ENCODE results near the gene ZBTB20.

ZBTB20 gene

DNA sequence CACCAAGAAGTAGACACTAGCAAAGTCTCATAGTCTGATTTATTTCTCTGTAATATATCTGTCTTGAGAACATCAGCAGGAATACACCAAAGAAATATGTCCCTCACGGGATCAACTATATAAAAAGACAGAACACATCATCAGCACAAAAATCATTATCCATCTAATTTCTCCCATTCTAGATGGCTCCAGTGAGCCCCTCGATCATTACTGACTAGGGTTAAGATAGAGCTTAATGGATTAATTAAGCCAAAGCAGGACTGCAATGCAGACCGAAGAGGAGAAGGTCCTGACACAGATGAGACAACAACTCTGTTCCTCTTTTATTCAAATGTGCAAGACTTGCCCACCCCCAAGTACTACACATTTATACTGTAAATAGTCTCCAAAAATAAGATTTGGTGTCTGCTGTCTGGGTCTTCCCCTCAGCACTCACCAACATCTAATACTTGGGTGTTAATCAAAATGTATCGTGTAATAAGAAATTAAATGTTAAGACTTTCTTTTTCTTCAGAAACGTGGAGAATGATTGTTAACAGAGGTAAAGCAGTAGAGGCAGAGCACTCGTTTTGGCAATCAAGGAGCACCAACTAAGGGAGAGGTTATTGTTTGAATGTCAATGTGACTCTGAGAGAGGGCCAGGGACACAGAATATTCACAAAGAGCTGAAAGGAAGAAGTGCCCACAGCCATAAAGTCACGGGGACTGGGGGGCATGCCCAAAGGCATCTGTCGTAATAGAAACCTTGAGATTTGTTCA is 719.6 kb downstream of the ZBTB20 start:
- no peak for DNase-seq

DNA sequence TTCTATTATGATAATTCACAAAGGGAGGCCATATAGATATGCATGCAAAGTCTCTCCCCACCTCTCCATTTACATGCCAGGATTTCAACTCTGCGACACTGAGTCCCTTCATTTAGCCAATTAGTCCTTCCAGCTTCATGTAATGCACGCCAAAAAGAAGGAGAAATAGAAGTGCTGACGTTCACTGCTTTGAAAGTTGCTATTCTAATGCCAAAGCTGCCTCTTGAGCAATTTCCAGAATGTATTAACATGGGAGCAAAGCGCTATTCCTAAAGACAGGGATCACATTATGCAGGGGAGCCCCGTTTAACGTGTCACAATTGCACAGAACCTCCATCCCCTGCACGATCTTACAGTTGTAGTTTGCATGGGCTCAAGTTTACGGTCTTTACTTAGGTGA is 722.8 kb downstream of the ZBTB20 start:
- DNase-seq, result no peak

DNA sequence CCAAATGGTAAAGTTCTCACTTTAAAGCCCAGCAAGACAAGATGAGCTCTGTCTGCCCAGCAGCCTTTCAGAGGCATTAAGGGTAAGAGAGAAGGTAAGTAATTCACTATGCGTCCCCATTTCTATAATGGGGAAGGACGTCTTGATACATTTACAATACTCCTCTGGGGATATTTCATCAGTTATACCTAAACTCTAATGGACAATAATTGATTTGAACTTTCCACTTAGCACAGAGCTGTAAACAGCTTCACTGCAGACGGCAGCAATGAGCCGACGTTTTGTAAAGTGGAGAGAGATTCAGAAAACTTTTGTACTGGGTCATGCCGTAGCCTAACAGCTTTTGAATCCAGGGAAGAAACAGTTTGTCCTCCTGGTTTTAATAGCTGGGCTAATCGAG is 725.9 kb downstream of the ZBTB20 start:
- no peak for DNase-seq

DNA sequence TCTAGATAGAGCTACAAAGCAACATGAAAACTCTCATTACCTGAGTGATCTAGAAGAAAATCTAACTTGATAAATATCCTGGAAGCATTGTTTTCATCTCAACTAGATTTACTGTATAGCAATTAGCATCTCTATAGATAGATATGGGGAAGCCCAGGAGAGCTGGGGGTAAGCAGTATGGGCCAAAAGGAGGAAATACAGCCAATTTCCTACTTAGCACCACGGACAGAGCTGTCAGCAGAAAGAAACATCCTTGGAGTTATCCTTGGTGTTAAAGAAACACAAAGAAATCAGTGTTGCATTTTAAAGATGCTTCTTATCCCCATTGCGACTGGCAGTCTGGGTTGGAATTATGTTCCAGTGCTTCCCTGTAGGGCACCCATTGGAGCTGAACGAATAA is 727.0 kb downstream of the ZBTB20 start:
- DNase-seq, result no peak

DNA sequence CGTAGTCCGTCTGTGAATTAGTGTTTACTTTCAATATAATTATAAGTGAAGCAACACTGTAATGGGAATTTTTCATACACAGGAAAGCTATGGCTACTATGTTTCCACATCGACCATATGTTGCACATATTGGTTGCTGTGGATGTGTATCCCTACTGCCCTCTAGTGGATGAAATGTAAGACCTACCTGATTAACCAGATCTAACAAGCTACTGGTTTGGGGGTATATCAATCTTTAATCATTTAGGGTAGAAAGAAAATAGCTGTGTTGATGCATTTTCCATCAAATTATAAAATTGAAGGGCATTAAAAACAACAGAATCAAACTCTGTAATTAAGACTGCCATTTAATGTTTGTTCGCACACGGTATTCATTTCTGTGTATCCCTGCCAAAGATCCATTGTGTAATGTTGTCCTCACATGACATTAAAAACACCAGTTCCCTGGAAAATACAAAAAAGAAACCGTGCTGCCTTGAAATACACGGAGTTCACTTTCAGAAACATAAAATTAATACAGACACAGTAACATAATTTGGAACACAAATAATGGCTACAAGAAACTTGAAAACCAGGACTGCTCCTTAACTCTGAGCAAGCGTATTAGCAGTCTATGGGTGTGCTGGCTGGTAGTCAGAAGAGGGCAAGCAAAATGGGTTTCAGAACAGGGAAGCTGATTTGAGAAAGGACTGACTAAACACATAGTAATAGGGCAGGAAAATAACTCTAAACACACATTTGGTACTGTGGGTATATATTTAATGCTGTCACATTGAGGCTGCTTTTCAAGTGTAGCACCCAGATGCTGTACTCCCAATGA is 728.2 kb downstream of the ZBTB20 start:
- no peak for DNase-seq

DNA sequence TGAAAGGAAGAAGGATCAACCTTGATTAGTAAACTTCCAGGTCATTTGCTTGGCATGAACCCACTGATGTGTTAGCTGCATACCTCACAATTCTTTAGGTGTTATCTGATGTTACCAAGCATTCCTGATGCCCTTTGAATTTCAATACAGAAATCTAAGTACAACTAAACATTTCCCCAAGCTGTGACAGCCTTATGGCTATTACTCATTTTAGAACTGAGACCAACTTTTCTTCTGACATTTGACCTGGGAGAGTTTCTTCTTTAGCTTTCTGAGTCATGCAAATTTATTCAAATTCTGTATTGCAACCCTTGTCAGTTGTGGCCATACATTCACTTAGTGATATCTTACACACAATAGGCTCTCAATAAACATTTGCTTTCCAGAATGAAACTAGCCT is 729.0 kb downstream of the ZBTB20 start:
- no peak for DNase-seq

DNA sequence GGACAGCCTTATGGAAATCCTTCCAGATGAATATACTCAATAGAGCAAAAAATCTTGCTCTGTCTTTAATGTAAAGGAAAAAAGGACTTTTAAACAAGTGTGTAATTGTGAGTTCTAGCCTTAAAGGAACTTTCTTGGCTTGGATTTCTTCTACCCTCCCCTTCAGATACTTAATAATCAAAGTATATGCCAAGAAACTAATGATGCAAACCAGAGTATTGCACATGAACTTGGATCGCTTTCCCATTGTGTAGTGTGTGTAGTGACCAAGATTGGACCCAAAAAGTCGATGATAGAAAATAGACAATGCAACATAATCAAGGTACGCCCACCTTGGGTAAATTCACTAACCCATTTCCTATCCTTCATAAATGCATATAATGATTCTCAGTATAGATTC is 729.4 kb downstream of the ZBTB20 start:
- DNase-seq, result no peak

DNA sequence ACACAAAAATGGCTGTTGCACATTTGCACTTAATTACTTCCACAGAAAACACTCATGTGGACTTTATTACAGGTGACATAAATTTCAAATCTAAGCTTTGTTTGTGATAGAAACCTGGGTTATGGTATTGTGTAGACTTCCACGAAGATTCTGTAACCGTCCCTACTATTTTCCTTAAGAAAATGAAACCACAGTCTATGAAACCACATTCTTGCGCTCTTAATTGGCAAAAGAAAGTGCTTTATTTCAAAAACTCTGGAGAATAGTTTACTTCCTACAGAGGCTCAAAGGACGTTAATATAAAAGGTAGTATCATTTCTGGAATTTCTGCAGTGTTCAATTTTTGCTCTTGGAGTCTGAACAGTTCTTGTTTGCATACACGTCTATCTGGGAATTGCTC is 729.8 kb downstream of the ZBTB20 start:
- no peak for DNase-seq

DNA sequence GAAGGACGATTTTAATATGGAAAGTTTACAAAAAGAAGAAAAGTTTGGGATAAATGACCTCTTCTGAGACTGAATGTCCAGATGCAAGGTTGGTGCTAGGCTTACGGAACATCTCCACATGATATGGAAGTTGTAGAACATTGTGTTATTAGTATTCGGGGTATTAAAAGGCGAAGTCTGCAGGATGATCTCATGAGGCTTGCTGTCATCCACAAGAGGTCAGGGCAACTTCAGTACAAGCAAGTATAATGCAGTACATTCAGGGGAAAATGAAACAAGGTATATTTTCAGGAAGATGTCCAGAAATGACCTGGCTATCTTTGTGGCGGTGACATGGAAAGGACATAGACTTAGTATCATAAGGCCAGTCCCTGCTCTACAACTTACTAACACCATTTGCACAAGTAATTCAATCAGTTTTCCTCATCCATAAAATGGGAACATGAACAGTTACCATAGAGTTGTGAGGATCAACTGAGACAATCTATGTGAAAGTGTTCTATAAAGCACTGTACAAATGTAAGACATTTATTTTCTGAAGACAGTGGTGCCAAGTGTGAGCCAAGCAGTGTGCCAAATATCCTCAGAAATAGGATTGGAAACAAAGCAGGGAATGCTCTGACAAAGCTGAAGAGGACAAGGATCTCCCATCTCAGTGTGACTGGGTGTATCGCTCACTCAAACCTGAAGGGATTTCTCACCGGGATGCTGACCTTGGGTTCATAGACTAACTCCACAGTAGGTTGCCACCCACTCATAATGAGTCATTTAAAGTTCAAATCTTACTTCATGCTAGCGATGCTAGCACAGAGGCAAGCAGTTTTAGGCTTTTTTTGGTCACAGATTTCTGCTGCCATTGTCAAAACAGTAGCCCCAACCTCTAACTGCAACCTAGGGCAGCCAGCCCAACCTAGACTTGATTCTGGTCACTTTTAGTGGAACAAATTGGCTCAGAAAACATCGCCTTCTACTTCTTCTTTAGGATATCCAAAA is 735.0 kb downstream of the ZBTB20 start:
- no peak for DNase-seq

DNA sequence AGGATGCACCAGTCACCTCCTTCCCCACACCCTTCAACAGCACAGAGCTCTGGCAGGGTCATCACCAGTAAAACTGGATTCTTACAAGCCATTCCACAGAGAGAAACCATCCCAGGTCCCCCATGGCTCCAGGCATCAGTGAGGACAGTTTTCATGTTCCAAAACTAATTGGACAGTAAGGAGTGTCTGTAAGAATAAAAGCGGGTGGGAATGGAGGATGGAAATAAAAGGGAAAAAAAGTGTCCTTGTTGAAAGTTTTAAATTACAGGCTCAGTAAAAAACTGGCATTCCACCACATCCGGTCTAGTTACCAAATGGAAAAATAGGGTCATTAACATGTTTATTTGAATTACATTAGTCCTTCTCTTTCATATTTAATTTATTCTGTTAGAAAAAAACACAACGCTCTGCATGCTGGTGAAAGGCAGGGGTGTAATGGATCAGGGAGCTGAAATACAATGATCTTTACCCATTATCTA is 735.9 kb downstream of the ZBTB20 start:
- DNase-seq, result no peak

DNA sequence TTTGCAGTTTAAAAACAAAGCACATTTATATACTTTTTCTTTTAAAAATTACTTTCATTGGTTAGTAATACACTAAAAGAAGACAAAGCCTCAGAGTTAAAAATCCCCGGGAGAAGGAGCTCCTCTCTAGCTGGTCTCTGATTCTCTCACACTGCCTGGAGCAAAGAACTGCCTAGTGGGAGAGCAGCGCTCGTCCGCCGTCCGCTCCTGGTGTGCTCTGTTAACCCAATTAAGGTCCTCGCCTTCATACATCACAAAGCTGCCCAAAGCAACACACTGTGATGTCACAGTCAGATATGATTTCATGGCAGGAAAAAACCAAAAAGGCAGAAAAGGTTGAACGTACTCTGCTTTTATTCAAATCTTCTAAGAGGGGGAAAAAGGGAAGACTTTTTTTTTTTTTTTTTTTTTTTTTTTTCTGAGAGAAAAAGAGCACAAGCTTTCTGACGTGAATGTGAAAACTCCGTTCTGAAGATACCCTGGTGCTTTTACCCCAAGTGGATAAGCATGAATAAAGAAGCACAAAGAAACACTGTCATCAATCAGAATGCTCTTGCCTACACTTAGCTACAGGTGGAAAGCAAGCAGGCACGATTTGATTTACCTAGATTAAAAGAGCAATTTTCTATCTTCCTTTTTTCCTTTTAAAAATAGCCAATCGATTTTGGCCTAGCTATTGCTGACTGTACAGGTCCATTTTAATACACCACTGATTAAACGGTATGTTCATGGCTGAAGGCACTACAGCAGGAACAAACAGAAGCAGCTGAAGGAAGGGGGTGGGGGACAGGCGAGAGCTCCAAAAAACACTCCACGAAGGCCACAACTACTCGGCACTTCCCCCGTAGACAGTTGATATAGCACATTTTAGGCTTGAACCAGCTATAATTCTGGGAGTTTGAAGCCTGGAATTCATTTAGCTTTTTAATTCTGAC is 738.1 kb downstream of the ZBTB20 start:
- peak; percentile 89 for DNase-seq

DNA sequence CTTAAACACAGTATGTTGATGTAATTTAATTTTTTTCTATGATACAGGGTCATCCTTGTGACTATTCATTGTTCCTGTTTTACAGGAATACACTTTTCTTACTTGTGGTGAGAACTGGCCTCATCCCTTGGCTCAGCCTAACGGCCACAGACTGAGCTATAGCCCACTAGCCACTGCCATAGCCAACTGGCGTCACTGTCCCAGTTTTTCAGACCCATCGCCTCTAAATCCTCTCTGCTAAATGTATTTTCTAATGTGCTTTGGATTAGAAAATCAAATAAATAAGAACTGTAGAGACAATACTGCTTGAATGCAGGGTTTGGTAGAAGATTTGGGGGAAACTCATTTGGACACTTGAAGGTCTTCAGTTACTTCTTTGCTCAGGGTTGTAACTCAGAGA is 740.2 kb downstream of the ZBTB20 start:
- DNase-seq, result no peak

DNA sequence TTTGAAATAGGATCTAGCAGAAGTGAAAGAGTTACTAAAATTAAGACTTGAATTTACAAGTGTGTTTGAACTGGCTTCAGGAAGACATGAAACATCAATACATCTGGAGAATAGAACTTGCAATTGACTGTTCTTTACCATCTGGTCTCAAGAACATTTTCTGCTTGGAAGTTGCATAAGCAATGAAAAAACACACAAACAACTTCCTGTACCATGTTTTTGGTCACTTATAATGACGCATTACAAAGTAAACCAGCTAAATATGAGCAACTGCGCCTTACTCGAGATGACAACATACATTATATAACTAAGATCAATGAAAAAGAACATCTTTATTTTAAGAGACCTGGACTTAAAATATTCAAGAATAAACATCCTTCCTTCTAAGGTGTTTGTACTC is 740.8 kb downstream of the ZBTB20 start:
- no peak for DNase-seq

DNA sequence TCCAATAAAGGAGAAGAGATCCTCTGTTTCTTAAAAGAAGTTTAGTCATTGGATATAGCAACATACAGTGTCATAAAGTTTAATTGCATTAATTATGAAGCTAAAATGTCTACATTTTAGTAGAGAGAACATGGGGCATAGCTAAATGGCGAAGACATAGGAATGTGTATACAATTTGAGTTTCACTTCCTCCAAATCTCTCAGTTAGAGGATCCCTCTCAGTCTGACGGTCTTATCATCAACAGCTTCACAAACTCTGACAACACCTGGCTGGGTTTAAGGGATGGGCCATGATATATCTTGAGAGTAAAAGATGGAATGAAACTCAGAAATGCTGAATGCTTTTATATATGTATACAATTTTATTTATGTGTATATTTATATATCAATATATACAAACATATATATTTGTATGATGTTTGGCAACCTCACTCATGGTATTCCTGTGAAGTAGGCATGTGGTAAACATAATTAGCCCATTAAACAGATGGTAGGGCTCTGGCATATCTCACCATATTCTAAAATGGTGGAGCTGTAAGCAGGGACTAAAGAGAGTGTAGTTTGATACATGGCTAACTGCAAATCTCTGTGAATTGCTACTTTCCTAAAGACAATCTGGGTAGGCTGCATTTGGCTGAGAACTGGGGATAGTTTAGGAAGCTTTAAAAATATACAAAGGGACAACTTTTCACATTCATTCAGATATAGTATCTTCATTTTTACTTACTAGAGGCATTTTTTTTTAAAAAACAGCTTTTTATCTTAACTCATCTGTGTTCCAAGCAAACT is 741.7 kb downstream of the ZBTB20 start:
- DNase-seq, result no peak

DNA sequence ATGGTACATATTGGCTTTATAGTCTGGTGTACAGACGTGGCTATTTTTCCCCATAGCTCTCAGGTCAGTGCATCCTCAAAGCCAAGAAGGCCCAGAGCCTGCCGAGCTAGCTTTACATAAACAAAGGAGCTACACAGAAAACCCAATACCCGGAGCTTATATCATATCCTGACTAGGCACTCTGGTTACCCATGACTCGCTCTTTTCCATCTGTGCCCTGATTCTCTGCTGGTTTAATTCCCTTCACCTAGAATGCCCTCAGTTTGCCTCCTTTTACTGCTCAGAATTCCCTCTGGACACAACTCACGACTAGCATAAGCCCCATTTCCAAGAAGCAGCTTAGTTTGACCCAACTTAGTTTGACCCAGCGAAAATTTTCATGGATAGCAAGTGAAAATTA is 742.5 kb downstream of the ZBTB20 start:
- no peak for DNase-seq

DNA sequence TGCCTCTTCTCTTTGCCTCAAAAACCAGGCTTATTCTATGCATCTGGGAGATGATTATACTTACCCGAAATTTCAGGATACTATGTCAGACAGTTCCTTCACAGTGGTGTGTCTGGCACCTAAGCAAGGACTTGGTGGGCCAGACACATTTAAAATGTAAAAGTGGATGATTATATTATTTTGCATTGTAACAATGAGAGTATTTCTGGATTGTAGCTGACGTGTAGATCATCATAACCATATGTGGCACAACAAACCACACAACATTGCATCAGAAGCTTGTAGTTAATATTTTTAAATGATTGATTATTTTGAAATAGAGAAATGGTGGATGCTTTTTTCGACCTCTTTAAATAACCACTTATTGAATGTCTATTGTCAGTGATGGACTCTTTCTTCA is 744.2 kb downstream of the ZBTB20 start:
- no peak for DNase-seq

DNA sequence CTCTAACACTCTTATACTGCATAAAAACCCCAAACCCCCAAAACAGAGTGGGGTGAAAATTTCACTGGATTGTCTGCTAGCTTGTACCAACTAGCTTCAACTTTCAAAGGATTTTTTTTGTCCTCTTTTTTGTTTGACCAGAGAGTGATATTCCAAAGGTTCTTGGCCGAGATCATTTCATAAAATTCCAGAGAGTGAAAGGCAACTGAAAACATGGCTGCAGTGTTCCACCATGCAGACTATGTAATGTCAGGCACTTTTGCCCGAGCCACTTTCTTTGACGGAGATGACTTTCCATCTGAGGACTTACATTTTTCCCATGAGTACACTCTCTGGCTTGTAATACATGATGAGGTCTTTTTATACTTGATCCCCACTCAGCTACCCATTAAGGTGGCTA is 745.7 kb downstream of the ZBTB20 start:
- DNase-seq, result no peak

DNA sequence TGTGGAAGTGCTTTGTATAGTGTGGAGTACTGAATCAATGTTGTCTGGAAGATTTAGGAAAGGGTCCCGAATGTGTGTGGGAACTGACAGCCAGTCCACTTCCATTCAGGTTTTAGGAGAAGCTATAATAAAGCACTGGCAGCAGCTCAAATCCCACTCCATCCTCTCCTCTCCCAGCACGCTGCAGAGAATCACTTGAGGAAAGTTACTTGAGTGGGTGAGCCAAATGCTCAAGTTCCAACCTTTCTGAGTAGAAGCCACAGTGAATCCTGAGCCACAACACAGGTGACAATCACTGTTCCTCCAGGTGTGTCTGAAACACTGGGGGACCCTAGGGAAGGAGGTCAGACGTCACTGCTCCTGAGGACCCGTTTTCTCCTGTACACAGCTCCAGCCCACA is 746.7 kb downstream of the ZBTB20 start:
- no peak for DNase-seq

DNA sequence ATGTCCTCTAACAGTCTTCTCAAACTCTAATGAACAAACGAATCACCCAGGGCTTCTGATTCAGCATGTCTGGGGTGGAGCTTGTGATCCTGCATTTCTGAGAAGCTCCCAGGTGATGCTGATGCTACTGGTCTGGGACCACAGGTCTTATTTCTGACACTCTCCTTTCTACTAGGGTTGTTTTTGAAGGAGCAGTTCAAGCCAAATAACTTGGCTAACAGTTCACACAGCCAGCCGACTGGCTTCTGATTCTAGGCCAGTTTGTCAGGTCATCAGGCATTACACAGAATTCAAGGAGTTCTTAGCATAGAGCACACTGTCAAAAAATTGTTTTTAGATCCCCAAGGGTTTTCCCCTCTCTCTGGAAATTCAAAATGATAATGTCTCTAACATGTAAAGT is 752.5 kb downstream of the ZBTB20 start:
- DNase-seq, result no peak

DNA sequence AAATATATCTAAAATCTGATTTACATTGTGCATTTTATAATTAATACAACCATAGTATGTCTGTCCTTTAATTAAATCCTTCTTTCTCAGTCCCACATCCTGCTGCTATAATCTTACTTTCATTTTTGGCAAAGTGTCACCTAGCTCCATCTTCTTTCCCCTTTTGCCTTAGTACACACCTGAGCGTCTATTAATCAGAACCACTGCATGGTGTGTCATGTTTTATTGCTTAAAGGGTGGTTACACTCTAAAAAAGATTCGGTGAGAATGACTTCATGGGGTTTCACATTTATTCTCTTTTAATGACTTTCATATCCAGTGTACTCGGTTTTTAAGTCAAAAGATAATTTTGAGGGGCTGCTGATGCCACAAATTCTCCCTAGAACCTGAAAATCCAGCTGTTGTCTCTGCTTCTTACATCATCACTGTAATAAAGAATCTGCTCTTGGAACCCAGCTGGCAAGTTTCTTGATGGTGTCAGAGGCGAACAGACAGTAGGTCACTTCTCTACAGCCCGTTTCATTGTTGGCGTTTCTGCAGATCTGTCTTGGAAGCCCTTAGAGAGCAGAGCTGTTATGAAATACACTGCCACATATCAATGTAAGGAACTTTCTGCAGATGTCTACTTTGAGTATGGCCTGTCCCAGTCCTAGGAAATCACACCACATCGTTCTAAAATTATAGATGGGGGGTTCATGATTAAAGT is 753.6 kb downstream of the ZBTB20 start:
- no peak for DNase-seq

All from DMS79 (cell line).